Astrocyte (in vitro differentiated cells and primary cell): ENCODE results near the gene NAV3. TPM values are rescaled to one million over a fixed set of nuclear protein-coding genes. Genes with fewer than 3 reads are reported as not detected.

Experiments used
- DNase-seq: peaks from one replicate; pipeline ENCODE4 v3.0.0-alpha.2; 2010; ENCODE audit warnings: low read depth
- FAIRE-seq: peaks from 2 replicates; lab custom pipeline; 2011; peaks lifted over from hg19 to GRCh38; lab: Jason Lieb, UNC
- H2AFZ ChIP-seq: 2 replicates; pipeline ENCODE4 v1.6.0; 2012; ENCODE audit warnings: low read depth, low read length, inconsistent platforms
- H3K27ac ChIP-seq: 2 replicates; pipeline ENCODE4 v1.5.1; 2011; ENCODE audit warnings: low read depth, low read length, inconsistent platforms
- H3K27me3 ChIP-seq: 2 replicates; pipeline ENCODE4 v1.6.0; 2011; ENCODE audit warnings: low read length, inconsistent platforms; ENCODE audit not compliant: insufficient read depth
- H3K36me3 ChIP-seq: 2 replicates; pipeline ENCODE4 v1.5.1; 2011; ENCODE audit warnings: low read length, inconsistent platforms; ENCODE audit not compliant: insufficient read depth
- H3K4me1 ChIP-seq: 2 replicates; pipeline ENCODE4 v1.5.1; 2011; ENCODE audit warnings: low read length, inconsistent platforms; ENCODE audit not compliant: insufficient read depth
- H3K4me2 ChIP-seq: 2 replicates; pipeline ENCODE4 v1.6.0; 2012; ENCODE audit warnings: low read length, inconsistent platforms
- H3K4me3 ChIP-seq: 2 replicates; pipeline ENCODE4 v1.5.1; 2011; ENCODE audit warnings: low read depth, mild to moderate bottlenecking, low read length, inconsistent platforms; ENCODE audit not compliant: insufficient read depth
- H3K79me2 ChIP-seq: 2 replicates; pipeline ENCODE4 v1.6.0; 2012; ENCODE audit warnings: mild to moderate bottlenecking, low read length, inconsistent platforms; ENCODE audit not compliant: insufficient read depth
- H3K9ac ChIP-seq: 2 replicates; pipeline ENCODE4 v1.6.0; 2012; ENCODE audit warnings: mild to moderate bottlenecking, low read length, inconsistent platforms
- H3K9me3 ChIP-seq: 2 replicates; pipeline ENCODE4 v1.5.1; 2012; ENCODE audit warnings: low read depth, mild to moderate bottlenecking, low read length, inconsistent platforms; ENCODE audit not compliant: insufficient read depth
- H4K20me1 ChIP-seq: 2 replicates; pipeline ENCODE4 v1.6.0; 2012; ENCODE audit warnings: low read length, inconsistent platforms; ENCODE audit not compliant: insufficient read depth
- H3K27ac Mint-ChIP-seq: one replicate; pipeline ENCODE4 v1.8.0; 2021; ENCODE audit warnings: mild to moderate bottlenecking, mixed read lengths; ENCODE audit not compliant: unreplicated experiment
- H3K27me3 Mint-ChIP-seq: one replicate; pipeline ENCODE4 v1.8.0; 2021; ENCODE audit warnings: low read depth, mixed read lengths; ENCODE audit not compliant: unreplicated experiment
- H3K36me3 Mint-ChIP-seq: one replicate; pipeline ENCODE4 v1.8.0; 2021; ENCODE audit warnings: low read depth, mixed read lengths; ENCODE audit not compliant: unreplicated experiment
- H3K4me1 Mint-ChIP-seq: one replicate; pipeline ENCODE4 v1.8.0; 2021; ENCODE audit warnings: low read depth, mixed read lengths; ENCODE audit not compliant: unreplicated experiment
- H3K4me3 Mint-ChIP-seq: one replicate; pipeline ENCODE4 v1.8.0; 2021; ENCODE audit warnings: mild to moderate bottlenecking, moderate library complexity, mixed read lengths; ENCODE audit not compliant: unreplicated experiment
- H3K9me3 Mint-ChIP-seq: one replicate; pipeline ENCODE4 v1.8.0; 2021; ENCODE audit warnings: mild to moderate bottlenecking, mixed read lengths; ENCODE audit not compliant: unreplicated experiment
- CTCF ChIP-seq: IDR thresholded peaks from 2 replicates; pipeline ENCODE4 v1.5.1; 2011; ENCODE audit warnings: low read depth, mild to moderate bottlenecking, inconsistent platforms, low read length, moderate library complexity; ENCODE audit not compliant: insufficient read depth
- EZH2 ChIP-seq: IDR thresholded peaks from 2 replicates; pipeline ENCODE4 v1.6.1; 2012; ENCODE audit warnings: mild to moderate bottlenecking, low read length, inconsistent platforms; ENCODE audit not compliant: insufficient read depth
- total RNA-seq: library from RNA; stranded (reverse); gene quantifications from 2 replicates; pipeline ENCODE4 v1.2.1, GENCODE V29; 2021

Gene NAV3
- total RNA-seq, 1 donor from 2014 or later = 24.1 TPM

GRCh38 chr12:78007173-78007572 is 176.5 kb downstream of the NAV3 start:
- Mint-ChIP-seq H3K4me1 (no peaks in the 10 kb centered on the region), H3K9me3 (no peaks in the 10 kb centered on the region), H3K27ac (no peak overlapping the region), H3K27me3 (no peaks in the 10 kb centered on the region), H3K36me3 (peaks cover 9% of the 10 kb centered on the region), H3K4me3 (no peak overlapping the region)
- DNase-seq (no peak), FAIRE-seq (no peak)
- peaks cover 13% of the 10 kb centered on the region for H3K36me3 ChIP-seq
- no peaks in the 10 kb centered on the region for H3K79me2 ChIP-seq
- H2AFZ ChIP-seq = no peak overlapping the region
- H4K20me1 ChIP-seq = peaks cover 5% of the 10 kb centered on the region
- TF ChIP-seq EZH2 (no peak), CTCF (no peak)
- no peak overlapping the region for H3K4me2 ChIP-seq
- H3K27ac ChIP-seq = no peak overlapping the region
- H3K27me3 ChIP-seq = no peaks in the 10 kb centered on the region
- no peaks in the 10 kb centered on the region for H3K4me1 ChIP-seq
- no peaks in the 10 kb centered on the region for H3K9me3 ChIP-seq
- H3K9ac ChIP-seq = no peak overlapping the region
- no peak overlapping the region for H3K4me3 ChIP-seq

GRCh38 chr12:78009031-78009430 is 178.3 kb downstream of the NAV3 start:
- TF ChIP-seq CTCF (no peak), EZH2 (no peak)
- DNase-seq (no peak), FAIRE-seq (no peak)
- Mint-ChIP-seq H3K9me3 (no peaks in the 10 kb centered on the region), H3K27me3 (no peaks in the 10 kb centered on the region), H3K27ac (no peak overlapping the region), H3K4me1 (no peaks in the 10 kb centered on the region), H3K36me3 (peaks cover 11% of the 10 kb centered on the region), H3K4me3 (no peak overlapping the region)
- Histone ChIP-seq H3K4me3 (no peak overlapping the region), H4K20me1 (peaks cover 10% of the 10 kb centered on the region), H3K36me3 (peaks cover 5% of the 10 kb centered on the region), H3K9me3 (no peaks in the 10 kb centered on the region), H3K4me2 (no peak overlapping the region), H3K9ac (no peak overlapping the region), H3K4me1 (no peaks in the 10 kb centered on the region), H3K79me2 (no peaks in the 10 kb centered on the region), H3K27ac (no peak overlapping the region), H3K27me3 (no peaks in the 10 kb centered on the region), H2AFZ (no peak overlapping the region)

- Histone ChIP-seq H3K27me3 (no peaks in the 10 kb centered on the region), H4K20me1 (peaks cover 2% of the 10 kb centered on the region), H3K79me2 (no peaks in the 10 kb centered on the region), H3K9me3 (no peaks in the 10 kb centered on the region), H2AFZ (no peak overlapping the region), H3K4me1 (peaks cover 4% of the 10 kb centered on the region), H3K36me3 (peaks cover 3% of the 10 kb centered on the region), H3K9ac (no peak overlapping the region), H3K27ac (no peak overlapping the region), H3K4me3 (no peak overlapping the region), H3K4me2 (peak overlapping the region; percentile 2)
- Mint-ChIP-seq H3K27me3 (no peaks in the 10 kb centered on the region), H3K9me3 (no peaks in the 10 kb centered on the region), H3K4me1 (peaks cover 11% of the 10 kb centered on the region), H3K4me3 (no peak overlapping the region), H3K36me3 (no peaks in the 10 kb centered on the region), H3K27ac (no peak overlapping the region)
- DNase-seq = peak; percentile 72
- TF ChIP-seq CTCF = no peak
- peak; percentile 9 for FAIRE-seq
These were observed 187.6 kb downstream of the NAV3 start for GRCh38 chr12:78018171-78018910.
